OCI-LY7 (cell line): ENCODE data around the gene FAM241A.

Experiments used
- CTCF ChIP-seq: fragments of 200-600 bp; sonication (generic); conservative IDR thresholded peaks from 2 replicates; pipeline ENCODE4 v1.5.1; 2014; ENCODE audit warnings: mild to moderate bottlenecking, antibody characterized with exemption, low read length, moderate library complexity, mixed read lengths
- EZH2phosphoT487 ChIP-seq: fragments of 200-600 bp; sonication (generic); IDR thresholded peaks from 2 replicates; pipeline ENCODE4 v1.6.1; 2018; ENCODE audit warnings: low read depth, borderline replicate concordance, mild to moderate bottlenecking, mixed run types, antibody characterized with exemption, low read length, moderate library complexity, mixed read lengths

GRCh38 chr4:112138538-112138937 is 6.7 kb upstream of the FAM241A start:
- no peak for TF ChIP-seq CTCF
- TF ChIP-seq EZH2phosphoT487: no peak
